GM21390 (cell line): ENCODE data around the gene CBY1.

Experiments used
- ATAC-seq: cut with Tn5 transposase; IDR thresholded peaks from one replicate; pipeline ENCODE4 v1.9.1; 2021; ENCODE audit not compliant: unreplicated experiment

The CBY1 gene

DNA sequence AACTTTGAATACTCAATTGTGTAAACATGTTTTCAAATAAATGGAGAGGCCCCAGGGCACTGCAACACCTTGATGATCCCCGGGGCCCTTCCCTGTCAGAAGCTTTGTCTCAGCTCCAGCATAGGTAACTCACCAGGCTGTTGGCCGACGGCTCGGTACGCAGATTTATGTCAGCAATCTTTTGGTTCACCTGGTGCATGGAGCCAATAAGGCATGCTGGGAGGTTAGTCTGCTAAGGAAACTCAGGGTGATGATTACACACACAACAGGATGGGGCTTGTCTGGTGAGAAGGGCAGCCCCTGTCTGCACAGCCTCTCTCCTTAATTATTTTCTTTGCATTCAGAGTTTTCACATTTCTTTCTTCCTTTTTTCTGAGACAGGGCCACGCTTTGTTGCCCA lies 11.0 kb upstream of the CBY1 start:
- ATAC-seq, result no peak

DNA sequence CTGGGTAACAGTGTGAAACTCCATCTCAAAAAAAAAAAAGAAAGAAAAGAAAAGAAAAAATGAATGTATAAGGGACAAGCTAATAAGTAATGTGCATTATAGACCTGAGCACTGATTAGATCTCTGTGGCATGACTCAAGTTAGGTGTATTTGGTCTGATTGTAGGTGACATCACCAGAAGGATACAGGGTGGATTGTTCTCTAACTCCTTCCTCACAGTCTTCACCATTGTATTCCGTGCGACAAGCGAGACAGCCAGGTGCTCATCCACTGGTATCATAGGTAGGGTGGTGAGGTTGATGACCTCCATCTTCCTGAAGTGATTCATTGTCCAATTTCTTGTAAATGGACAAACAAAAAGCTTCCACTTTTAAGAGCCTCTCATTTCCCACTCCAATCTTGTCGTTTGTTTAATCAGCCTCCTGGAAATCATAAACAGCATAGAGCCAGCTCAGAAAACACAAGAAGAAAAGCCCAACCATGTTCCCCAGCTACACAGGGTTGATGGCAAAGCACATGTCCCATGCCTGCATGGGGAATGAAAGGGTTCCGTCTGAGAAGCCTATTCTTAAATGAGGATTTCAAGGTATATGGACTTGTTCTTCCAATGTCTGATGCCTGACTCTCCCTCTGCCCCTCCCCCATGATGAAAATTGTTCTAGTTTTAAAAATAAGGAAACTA lies 6.5 kb upstream of the CBY1 start:
- ATAC-seq, result no peak

DNA sequence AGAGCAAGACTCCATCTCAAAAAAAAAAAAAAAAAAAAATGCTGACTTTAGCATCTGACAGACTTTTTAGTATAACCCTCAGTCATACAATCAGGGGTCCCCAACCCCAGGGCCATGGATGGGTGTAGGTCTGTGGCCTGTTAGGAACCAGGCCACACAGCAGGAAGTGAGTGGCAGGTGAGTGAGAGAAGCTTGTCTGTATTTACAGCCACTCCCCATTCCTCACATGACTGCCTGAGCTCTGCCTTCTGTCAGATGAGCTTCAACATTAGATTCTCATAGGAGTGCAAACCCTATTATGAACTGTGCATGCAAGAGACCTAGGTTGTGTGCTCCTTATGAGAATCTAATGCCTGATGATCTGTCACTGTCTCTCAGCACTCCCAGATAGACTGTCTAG lies 3.6 kb upstream of the CBY1 start:
- no peak for ATAC-seq

DNA sequence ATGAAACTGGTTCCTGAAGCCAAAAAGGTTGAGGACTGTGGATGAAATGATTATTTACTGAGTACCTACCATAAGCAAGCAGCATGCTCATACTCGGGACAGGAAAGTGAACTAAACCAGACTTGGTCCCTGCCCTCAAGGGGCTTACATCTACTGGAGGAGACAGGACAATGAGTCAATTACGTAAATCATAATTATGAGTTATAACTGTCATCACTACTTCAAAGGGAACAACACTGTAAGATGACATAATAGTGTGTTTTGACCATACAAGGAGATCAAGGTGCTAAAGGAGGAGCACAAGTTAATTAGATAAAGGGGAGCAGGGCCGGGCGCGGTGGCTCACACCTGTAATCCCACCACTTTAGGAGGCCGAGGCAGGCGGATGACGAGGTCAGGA lies 2.7 kb upstream of the CBY1 start:
- ATAC-seq, result no peak

DNA sequence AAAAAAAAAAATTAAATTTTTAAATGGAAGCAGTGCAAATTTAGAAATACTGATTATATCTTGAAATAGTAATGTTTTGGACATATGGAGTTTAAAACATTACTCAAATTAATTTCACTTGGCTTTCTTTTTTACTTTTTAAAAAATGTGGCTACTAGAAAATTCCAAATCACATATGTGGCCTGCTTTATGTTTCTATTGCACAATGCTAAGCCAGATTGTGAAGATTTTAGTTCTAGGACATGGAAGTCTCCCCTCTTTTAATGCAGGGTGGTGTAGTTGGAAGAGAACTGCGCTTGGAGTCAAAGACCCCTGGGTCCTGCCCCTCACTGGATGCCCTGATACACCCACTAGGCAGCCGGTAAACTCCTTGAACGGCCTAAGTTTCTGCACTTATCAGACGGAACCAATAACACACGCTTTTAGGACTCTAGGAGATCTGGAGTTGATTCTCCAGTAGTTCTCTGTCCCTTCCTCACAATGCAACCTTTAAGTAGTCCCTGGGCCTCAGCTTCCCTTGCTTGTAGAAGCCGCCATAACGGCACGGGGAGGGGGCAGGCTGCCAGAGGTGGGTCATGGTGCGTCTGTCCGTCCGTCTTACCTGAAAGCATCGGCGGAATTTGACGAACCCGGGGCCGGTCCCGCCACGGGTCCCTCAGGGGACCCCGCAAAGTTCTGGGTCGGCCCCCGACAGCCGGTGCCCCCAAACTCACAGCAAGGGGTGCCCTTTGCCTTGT lies 751 bp upstream of the CBY1 start:
- ATAC-seq, result no peak

DNA sequence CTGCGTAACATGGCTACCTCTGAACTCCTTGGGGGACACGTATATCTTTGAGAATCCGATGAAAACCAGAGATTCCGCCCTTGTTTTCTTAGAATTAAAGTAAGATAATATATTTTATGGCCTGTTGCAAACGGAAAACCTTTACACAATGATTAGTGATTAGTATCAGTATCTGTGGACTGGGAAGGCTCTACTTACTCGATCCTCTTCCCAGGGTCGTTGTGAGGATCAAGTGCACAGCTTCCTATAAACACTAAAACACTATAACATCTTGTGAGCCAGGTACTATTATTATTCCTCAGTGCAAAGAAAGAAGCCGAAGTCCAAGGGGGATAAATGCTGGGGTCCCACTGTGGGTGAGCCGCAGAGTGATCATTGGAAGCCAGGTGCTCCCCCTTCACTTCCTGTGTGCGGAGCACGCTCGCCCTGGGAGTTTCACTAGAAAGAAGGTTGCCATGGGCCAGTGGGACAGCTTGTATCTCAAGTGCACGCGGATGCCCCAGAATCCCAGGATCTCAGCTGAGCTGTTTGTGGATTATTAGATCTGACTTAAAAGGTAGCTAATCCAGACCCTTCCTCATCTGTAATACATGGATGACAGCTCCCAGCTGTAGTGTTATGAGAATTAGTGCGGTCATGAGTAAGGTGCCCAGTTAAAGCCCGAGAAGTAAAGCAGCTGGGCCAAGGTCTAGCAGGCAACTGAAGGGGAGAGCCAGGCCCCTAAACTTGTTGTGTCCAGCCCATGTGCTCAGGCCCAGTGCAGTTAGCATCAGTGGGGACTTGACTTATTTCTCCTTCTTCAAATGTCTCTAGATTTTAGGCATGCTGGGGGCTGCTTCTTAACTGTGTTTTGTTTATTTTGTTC lies 839 bp downstream of the CBY1 start:
- peak; percentile 38 for ATAC-seq

DNA sequence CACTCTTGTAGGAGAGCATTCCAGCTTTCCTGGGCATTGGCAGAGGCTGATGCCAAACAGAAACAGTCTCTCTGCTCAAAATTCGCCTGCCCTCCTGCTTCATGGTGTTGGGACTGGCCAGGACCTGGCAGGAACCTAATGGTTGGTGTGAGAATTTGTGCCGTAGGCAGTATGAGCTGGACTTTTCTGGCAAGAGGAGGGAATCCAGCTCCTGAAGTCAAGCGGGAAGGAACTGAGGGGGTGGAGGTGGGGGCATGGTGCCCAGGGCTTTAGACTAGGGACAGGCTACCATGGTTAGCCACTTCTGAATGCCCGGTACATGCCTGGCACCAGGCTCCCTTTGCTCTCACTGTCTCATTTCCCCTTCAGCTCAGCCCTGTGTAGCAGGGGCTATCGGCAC lies 18.4 kb downstream of the CBY1 start:
- no peak for ATAC-seq

DNA sequence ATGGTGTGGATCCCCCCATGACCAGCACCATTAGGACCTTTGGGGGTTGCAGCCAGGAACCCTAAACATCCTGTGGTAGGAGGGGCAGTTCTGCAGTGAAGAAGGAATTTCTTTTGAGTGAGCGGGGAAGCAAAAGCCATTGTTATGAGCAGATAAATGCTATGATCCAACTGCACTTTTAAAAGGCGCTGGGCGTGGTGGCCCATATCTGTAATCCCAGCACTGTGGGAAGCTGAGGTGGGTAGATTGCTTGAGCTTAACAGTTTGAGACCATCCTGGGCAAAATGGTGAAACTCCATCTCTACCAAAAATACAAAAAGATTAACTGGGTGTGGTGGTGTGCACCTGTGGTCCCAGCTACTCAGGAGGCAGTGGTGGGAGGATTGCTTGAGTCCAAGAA lies 19.4 kb downstream of the CBY1 start:
- no peak for ATAC-seq

DNA sequence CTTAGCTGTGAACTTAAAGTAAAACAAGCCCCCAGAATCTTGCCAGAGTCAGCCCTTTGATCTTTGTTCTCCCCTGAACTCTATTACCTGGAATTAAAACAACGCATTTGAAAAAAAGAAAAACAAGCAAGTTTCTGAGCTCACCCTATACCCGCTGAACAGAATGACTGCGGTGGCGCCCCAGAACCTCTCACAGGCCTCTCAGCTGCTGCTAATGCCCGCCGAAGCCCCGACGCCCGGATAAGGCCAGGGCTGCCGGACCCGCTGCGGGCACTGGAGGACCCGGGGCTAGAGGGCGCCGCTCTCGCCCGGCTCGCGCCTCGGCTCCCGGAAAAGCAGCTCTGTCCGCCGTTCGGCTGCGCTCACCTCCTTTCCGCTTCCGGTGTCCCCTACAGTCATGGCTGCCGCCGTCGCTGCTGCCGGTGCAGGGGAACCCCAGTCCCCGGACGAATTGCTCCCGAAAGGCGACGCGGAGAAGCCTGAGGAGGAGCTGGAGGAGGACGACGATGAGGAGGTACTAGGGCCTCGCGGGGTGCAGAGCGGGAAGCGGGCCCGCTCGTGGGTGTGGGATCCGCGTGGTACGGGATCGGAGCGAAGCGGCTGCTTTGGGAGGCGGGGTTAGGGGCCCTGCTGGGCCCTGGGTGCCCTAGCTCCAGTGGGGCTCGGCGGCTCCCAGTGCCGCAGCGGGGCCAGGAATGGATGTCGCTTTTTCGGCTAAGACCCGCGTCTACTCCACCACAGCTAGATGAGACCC lies 25.3 kb downstream of the CBY1 start, which contains the start of gene TOMM22:
TOMM22 (plus strand) TSS at position 376 of the 754 bp plus-strand sequence; CDS start at position 398, 22 bp downstream.
- peak; percentile 93 for ATAC-seq

DNA sequence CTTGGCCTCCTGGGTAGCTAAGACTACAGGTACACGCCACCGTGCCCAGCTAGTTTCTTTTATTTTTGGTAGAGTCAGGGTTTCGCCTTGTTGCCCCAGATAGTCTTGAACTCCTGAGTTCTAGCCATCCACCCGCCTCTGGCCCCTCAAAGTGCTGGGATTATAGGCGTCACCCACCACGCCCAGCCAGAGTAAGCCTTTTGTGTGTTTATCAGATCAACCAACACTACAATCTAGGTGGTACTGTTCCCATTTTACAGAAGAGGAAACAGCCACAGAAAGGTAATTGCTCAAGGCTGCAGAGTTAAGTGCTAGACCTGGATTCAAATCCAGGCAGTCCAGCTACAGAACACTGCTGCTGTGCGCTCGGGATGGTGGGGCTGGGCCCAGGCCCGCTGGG lies 28.5 kb downstream of the CBY1 start:
- no peak for ATAC-seq

DNA sequence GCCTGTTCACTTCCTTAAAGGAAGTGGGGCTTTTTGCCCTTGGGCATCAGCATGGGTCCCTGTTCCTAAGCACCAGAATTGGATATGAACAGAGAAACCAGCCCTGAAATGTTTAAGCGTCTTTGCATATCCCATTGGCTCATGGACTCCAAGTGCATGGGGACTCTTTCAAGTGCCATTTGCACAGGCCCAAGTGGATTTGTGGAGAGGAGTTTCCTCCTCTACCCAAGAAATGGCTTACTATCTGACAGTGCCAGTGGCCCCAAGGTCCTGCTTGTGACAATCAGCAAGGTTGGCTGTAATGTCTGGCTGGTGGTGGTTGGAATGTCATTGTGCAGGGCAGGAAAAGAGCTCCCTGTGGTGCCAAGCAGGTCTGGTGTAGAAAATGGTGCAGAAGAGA lies 29.3 kb downstream of the CBY1 start:
- no peak for ATAC-seq

DNA sequence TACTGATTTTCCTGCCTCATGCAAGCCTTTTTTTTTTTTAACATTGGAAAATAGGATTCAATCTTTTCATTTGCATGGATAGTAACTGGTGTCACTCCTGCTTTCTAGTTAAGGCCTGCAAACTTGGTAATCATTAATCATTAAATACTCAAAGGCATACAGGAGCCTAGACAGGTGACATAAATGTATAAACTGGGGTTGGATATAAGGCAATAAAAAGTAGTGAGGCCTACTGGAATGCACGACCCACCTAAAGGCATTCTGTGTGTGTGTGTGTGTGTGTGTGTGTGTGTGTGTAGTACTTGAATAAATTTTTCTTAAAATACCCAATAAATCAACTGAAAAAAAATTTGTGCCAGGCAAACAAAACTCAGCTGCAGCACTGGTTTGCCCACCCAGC lies 33.2 kb downstream of the CBY1 start:
- ATAC-seq, result no peak

DNA sequence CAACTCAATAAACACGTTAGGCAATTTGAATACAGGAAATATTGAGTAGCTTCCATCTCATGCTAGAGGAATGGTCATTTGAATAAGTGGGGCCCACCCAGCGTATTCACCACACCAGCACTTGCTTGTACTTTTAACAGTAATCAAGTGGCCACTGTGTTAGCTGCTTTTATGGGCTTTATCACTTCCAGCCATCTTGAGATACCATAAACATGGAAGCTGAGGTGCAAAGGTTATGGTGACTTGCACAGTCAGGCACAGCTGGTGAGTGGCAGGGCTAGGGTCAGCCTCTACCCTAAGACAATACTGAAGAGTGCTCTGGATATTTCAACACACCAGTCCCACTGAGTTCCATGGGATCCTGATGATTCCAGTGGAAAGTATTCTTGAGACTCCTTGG lies 37.6 kb downstream of the CBY1 start:
- ATAC-seq, result no peak

DNA sequence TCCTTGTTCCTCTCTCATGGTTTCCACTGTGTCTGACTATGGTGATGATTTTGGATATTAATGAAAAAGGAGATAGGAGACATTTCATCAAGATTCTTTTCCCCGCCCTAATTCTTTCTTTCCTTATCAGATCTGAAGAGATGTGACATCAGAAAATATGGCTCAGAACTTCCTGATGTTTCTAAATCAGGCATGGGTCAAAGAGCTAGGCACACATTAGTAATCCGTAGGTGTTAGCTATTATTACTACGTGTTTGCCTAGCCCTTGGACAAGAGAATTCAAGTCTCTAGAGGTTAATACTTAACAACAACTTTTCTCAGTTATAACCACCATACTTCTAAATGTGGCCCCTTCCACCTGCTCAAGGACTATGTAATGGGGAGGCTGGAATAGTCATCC lies 38.5 kb downstream of the CBY1 start:
- ATAC-seq, result no peak

DNA sequence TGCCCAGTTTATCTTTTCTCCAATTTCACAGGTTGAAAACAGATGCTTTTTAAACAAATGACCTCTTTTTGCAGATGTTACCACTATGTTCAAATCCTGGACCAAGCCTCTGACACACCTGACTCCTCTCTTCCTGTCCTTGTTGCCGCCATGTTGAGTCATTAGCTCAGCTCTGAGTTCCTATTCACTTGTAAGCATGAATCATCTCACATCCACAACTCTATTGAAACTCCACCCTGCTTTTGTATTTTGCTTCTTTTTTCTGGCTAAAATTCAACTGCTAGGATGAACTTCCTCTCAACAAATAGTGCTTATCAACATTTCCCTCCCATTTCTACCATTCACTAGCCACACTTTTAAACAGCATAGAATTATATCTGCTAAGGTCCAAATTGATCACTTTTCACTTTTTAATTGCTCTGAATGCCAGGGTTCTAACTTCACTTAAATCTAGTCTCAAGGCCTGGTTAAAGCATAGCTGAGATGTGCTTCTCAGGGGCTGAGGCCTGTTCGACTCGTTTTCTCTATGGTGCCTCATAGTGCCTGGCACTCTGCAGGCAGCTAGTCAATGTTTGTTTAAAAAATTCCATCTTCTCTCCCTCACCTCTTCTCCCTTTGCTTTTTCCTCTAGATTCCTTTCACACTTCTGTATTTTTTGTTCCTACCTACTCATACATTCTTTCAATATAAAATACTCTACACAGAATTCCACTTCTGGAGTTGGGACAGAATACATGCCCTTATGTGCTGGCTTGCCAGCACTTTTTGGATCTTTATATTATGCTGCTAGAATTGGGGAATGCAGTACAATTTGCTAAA lies 40.4 kb downstream of the CBY1 start:
- ATAC-seq, result no peak

DNA sequence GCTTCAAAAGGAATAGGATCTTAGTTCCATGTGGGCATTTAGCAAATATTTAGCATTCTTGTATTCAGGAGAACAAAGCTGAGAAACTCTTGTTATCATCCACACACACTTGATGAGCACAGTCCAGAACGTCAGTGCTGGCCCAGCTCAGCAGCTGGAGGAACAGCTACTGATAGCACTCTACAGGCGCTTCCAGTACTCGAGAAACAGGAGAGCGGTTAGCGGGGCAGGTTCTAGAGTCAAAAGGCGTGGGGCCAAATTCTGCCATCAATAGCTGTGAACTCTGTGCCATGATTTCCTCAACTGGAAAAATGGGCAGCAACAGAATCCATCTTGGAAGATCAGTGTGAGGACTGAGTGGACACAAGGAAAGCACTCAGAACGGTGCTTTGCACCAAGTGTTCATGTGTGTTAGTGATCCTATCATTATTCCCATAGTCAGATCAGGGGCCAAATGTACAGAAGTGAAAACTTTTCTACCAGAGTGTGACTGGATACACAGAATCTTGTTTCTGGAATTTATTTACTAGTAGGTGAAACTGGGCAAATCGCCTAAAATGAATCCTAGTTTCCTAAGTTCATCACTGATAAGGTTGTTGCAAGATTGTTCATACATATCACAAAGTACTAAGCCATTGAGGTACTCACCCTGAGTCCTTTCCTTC lies 41.1 kb downstream of the CBY1 start:
- ATAC-seq, result no peak

DNA sequence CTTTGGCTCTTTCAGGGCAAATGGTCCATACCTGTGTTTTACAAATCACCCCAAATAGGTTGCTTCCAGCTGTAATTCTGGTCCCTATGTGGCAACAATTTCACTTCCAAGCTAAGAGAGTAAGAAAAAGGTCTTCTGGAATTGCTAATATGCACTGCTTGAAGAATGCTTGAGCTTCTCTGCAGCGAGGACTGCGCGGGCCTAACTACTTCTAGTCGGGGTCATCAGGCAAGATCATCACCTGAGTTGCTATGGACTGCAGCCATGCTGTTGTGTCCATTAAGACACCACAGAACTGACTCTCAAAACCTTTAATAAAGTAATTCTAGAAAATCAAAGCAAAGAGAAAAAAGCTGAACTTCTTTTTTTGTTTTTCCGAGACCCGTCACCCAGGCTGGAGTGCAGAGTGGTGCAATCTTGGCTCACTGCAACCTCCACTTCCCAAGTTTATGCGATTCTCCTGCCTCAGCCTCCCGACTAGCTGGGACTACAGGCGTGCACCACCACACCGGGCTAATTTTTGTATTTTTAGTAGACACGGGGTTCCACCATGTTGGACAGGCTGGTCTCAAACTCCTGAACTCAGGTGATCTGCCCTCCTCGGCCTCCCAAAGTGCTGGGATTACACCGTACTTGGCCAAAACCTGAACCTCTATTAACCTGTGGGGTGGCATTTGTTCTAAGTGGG lies 42.1 kb downstream of the CBY1 start:
- no peak for ATAC-seq

DNA sequence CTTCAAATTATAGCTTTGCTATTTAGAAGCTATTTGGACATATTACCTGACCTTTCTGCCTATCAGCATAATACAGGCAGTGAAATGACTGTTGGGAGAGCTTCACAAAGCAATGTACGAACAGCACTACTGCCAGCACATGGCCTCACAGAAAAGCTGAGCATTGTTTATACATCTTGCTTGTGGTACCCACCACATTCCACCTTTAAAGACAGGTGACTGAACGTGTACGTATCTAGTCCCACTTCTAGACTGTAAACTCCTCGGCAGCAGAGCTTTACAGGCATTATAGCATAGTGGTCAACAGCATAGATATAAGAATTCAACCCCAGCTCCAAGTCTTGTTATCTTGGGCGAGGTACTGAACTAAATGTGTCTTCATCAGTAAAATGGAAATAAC lies 42.7 kb downstream of the CBY1 start:
- no peak for ATAC-seq

DNA sequence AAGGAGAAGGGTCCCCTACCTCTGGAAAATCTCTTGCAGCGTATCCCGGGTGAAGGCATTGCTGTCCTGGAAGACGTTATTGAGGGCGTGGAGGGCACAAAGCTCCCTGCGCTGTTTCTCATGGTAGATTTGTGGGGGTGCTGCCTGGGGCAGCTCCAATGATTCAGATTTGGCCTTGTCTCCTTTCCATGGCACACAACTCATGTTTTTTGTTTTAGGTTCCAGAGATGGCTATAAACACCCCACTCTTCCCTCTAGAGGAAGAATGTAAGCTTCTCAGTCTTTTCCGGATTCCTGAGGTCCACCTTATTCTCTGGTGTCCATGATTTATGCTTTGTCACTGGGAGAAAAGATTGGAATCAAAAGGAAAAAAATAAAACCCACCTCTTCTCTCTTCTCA lies 43.3 kb downstream of the CBY1 start:
- no peak for ATAC-seq
